Esophagus squamous epithelium (tissue), 4 donors: ENCODE results near the gene EFHC1.

ENCODE experiments used
- POLR2A ChIP-seq, 4 donors: fragments of 450-650 bp; IDR thresholded peaks; one replicate each; pipeline ENCODE4 v1.6.1; 2017; ENCODE audit warnings: antibody characterized with exemption in 4 of 4, mild to moderate bottlenecking in 4 of 4, moderate library complexity in 3 of 4
- TF ChIP-seq, protein P1 (sequence below), 6 experiments: fragments of 450-650 bp in 4 of 6; fragments of 200-600 bp in 2 of 6; sonication (generic) in 2 of 6; IDR thresholded peaks; one replicate each; pipeline ENCODE4 v1.5.1; 2016 to 2019; ENCODE audit warnings: antibody characterized with exemption in 6 of 6, mild to moderate bottlenecking in 4 of 6, moderate library complexity in 4 of 6

- no peak for TF ChIP-seq POLR2A (IDR thresholded peaks at IDR 0.05)
- TF ChIP-seq, protein P1, sequence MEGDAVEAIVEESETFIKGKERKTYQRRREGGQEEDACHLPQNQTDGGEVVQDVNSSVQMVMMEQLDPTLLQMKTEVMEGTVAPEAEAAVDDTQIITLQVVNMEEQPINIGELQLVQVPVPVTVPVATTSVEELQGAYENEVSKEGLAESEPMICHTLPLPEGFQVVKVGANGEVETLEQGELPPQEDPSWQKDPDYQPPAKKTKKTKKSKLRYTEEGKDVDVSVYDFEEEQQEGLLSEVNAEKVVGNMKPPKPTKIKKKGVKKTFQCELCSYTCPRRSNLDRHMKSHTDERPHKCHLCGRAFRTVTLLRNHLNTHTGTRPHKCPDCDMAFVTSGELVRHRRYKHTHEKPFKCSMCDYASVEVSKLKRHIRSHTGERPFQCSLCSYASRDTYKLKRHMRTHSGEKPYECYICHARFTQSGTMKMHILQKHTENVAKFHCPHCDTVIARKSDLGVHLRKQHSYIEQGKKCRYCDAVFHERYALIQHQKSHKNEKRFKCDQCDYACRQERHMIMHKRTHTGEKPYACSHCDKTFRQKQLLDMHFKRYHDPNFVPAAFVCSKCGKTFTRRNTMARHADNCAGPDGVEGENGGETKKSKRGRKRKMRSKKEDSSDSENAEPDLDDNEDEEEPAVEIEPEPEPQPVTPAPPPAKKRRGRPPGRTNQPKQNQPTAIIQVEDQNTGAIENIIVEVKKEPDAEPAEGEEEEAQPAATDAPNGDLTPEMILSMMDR (IDR thresholded peaks at IDR 0.05): no peak
Observed at GRCh38 chr6:52524918-52525317, 104.8 kb downstream of the EFHC1 start.
